KMS-11 (cell line): ENCODE measurements around the gene TMA16.

Experiments used
- H2AFZ ChIP-seq: fragments of 200-600 bp; sonication (generic); 2 replicates; pipeline ENCODE4 v1.6.1; 2016; ENCODE audit warnings: antibody characterized with exemption, mixed run types, low read depth
- H3K27ac ChIP-seq: fragments of 200-600 bp; sonication (generic); 2 replicates; pipeline ENCODE4 v1.6.1; 2016; ENCODE audit warnings: mild to moderate bottlenecking, mixed run types
- H3K27me3 ChIP-seq: fragments of 200-600 bp; sonication (generic); 2 replicates; pipeline ENCODE4 v1.6.1; 2017; ENCODE audit warnings: mild to moderate bottlenecking, low read depth, mixed run types, moderate library complexity; ENCODE audit not compliant: insufficient read depth
- H3K36me3 ChIP-seq: fragments of 200-600 bp; sonication (generic); 2 replicates; pipeline ENCODE4 v1.6.1; 2017; ENCODE audit warnings: mild to moderate bottlenecking, mixed run types; ENCODE audit not compliant: insufficient read depth
- H3K4me1 ChIP-seq: fragments of 200-600 bp; sonication (generic); 2 replicates; pipeline ENCODE4 v1.6.1; 2016; ENCODE audit warnings: mild to moderate bottlenecking, low read depth, mixed run types; ENCODE audit not compliant: poor library complexity, severe bottlenecking
- H3K4me2 ChIP-seq: fragments of 200-600 bp; sonication (generic); 2 replicates; pipeline ENCODE4 v1.7.0; 2016; ENCODE audit warnings: mild to moderate bottlenecking, mixed run types
- H3K4me3 ChIP-seq: fragments of 200-600 bp; sonication (generic); IDR thresholded peaks from 2 replicates; pipeline ENCODE4 v1.6.1; 2017; ENCODE audit warnings: low read depth, low read length, mixed read lengths; ENCODE audit not compliant: insufficient read depth
- H3K79me2 ChIP-seq: fragments of 200-600 bp; sonication (generic); 2 replicates; pipeline ENCODE4 v1.6.1; 2016; ENCODE audit warnings: low read depth, mixed run types; ENCODE audit not compliant: insufficient read depth
- H3K9ac ChIP-seq: fragments of 200-600 bp; sonication (generic); 2 replicates; pipeline ENCODE4 v1.6.1; 2016; ENCODE audit warnings: mild to moderate bottlenecking, mixed run types
- H4K20me1 ChIP-seq: fragments of 200-600 bp; sonication (generic); 2 replicates; pipeline ENCODE4 v1.6.1; 2016; ENCODE audit warnings: mild to moderate bottlenecking, mixed run types; ENCODE audit not compliant: insufficient read depth
- TF ChIP-seq, protein P1 (sequence below): fragments of 200-600 bp; sonication (generic); conservative IDR thresholded peaks from 2 replicates; pipeline ENCODE4 v1.6.1; 2017; ENCODE audit warnings: low read depth, mild to moderate bottlenecking, antibody characterized with exemption, low read length, moderate library complexity, mixed read lengths

The TMA16 gene

DNA sequence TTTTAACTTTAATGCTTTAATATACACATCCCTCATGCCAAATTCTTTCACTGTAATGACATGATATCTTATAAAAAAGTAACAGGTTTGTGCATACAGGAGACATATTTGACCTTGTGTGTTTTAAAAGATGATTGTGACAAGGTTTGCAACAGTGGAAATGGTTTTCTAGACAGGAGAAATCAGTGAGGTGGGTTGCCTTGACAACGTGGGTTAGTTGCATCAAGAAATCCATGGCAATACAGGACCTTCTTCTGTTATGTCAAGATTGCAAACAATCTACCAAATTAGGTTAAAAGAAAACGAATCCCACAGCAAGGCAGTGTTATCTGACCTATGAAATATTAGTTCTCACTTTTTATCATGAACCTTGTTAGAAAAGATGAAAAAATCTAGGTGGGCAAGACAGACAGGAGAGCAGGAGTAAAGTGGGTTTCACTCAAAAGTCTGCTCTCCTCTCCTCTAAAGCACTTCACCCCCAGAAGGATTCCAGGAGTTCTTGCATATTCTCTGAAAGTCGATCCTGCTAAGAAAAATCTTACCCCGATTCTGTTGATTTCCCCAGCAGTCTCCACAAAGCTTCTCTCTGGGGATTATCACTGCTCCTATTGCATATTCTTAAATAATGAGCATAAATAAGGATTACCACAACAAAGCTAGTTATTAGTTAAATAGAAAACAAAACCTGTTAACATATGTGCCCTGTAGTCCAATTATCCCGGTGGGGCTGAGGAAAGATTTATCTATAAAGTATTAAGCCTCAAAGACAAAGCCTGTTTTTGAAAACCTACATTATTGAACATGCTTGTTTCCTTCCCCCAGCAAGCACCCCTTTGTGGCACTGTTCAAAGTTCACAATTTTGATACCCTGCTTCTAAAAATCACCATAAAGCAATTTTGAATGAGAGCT lies 71.0 kb downstream of the TMA16 start:
- no peak overlapping the region for H3K4me3 ChIP-seq
- H3K79me2 ChIP-seq, result no peaks in the 10 kb centered on the region
- no peak overlapping the region for H3K9ac ChIP-seq
- no peaks in the 10 kb centered on the region for H3K27me3 ChIP-seq
- no peaks in the 10 kb centered on the region for H4K20me1 ChIP-seq
- no peaks in the 10 kb centered on the region for H3K4me1 ChIP-seq
- H3K36me3 ChIP-seq, result no peaks in the 10 kb centered on the region
- H3K27ac ChIP-seq, result no peak overlapping the region
- H2AFZ ChIP-seq, result no peak overlapping the region
- H3K4me2 ChIP-seq, result no peak overlapping the region
- TF ChIP-seq, protein P1, sequence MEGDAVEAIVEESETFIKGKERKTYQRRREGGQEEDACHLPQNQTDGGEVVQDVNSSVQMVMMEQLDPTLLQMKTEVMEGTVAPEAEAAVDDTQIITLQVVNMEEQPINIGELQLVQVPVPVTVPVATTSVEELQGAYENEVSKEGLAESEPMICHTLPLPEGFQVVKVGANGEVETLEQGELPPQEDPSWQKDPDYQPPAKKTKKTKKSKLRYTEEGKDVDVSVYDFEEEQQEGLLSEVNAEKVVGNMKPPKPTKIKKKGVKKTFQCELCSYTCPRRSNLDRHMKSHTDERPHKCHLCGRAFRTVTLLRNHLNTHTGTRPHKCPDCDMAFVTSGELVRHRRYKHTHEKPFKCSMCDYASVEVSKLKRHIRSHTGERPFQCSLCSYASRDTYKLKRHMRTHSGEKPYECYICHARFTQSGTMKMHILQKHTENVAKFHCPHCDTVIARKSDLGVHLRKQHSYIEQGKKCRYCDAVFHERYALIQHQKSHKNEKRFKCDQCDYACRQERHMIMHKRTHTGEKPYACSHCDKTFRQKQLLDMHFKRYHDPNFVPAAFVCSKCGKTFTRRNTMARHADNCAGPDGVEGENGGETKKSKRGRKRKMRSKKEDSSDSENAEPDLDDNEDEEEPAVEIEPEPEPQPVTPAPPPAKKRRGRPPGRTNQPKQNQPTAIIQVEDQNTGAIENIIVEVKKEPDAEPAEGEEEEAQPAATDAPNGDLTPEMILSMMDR, result no peak

GRCh38 chr4:163566257-163566796 lies 71.8 kb downstream of the TMA16 start:
- Histone ChIP-seq H3K4me2 (no peak overlapping the region), H3K9ac (no peak overlapping the region), H3K4me1 (no peaks in the 10 kb centered on the region), H3K79me2 (no peaks in the 10 kb centered on the region), H3K27me3 (no peaks in the 10 kb centered on the region), H3K36me3 (no peaks in the 10 kb centered on the region), H3K27ac (no peak overlapping the region), H2AFZ (no peak overlapping the region), H4K20me1 (no peaks in the 10 kb centered on the region), H3K4me3 (no peak overlapping the region)
- TF ChIP-seq, protein P1, result no peak

DNA sequence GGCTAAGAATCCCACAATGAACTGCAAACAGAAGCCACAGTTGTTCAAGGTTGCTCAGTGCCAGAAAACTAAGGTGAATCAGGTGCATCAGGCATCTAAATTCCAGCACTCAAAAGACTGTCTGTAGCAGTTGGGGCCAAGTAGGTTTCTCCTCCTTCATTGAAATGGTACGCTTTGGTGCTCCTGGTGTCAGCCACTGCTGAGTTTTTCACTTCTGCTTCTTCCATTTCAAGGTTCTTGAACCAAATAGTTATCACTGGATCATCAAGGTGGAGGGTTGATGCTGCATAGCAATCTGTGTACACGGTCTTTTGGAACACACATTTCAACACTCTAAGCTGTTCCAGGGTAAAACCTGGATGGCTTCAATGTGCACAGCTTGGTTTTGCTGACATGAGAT lies 74.4 kb downstream of the TMA16 start:
- Histone ChIP-seq H3K36me3 (no peaks in the 10 kb centered on the region), H3K9ac (no peak overlapping the region), H3K27me3 (no peaks in the 10 kb centered on the region), H3K79me2 (no peaks in the 10 kb centered on the region), H2AFZ (no peak overlapping the region), H3K27ac (no peak overlapping the region), H3K4me3 (no peak overlapping the region), H3K4me2 (no peak overlapping the region), H3K4me1 (no peaks in the 10 kb centered on the region), H4K20me1 (no peaks in the 10 kb centered on the region)
- TF ChIP-seq, protein P1, result no peak
